Measurements from ENCODE around the gene CWC22.

DNA sequence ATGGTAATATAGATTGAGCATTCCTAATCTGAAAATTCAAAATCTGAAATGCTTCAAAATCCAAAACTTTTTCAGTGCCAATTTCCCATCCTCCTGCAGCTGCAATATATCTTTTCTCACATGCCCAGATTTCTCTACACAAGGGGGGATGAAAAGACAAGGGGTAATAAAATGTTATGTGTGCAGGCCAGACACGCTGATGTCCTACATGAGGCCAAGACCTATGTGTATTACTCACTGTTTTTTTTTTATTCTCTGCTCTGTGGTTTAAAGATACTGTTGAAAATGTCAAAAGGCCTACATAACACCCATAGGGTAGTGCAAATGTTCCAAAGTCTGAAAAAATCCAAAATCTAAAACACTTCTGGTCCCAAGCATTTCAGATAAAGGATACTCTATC, 41.2 kb upstream of the CWC22 start:
- TF ChIP-seq POLR2A (IDR thresholded peaks at IDR 0.05): no peak
- no peak for TF ChIP-seq CTCF (IDR thresholded peaks at IDR 0.05)
- no peak for TF ChIP-seq POLR2AphosphoS5 (IDR thresholded peaks at IDR 0.05)

Measured in prostate gland (tissue), 2 donors.